Measurements from ENCODE around the gene FSTL4.

- TF ChIP-seq, protein P1, sequence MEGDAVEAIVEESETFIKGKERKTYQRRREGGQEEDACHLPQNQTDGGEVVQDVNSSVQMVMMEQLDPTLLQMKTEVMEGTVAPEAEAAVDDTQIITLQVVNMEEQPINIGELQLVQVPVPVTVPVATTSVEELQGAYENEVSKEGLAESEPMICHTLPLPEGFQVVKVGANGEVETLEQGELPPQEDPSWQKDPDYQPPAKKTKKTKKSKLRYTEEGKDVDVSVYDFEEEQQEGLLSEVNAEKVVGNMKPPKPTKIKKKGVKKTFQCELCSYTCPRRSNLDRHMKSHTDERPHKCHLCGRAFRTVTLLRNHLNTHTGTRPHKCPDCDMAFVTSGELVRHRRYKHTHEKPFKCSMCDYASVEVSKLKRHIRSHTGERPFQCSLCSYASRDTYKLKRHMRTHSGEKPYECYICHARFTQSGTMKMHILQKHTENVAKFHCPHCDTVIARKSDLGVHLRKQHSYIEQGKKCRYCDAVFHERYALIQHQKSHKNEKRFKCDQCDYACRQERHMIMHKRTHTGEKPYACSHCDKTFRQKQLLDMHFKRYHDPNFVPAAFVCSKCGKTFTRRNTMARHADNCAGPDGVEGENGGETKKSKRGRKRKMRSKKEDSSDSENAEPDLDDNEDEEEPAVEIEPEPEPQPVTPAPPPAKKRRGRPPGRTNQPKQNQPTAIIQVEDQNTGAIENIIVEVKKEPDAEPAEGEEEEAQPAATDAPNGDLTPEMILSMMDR (IDR thresholded peaks at IDR 0.05): no peak
- no peak for TF ChIP-seq POLR2A (IDR thresholded peaks at IDR 0.05)
- TF ChIP-seq EP300 (IDR thresholded peaks at IDR 0.05): no peak
These were observed 269.1 kb downstream of the FSTL4 start for GRCh38 chr5:133343196-133343595.
